Brain microvascular endothelial cell (primary cell): ENCODE results near the gene CRAT.
A peak's percentile ranks its signal among the peaks of the same experiment; 100 is the strongest.

Experiments used
- DNase-seq: peaks from one replicate; pipeline ENCODE4 v3.0.0-alpha.2; 2020
- H3K27ac ChIP-seq: fragments of 250-450 bp; sonication (Bioruptor Pico); 2 replicates; pipeline ENCODE4 v1.5.1; 2020; ENCODE audit warnings: mild to moderate bottlenecking, moderate library complexity
- H3K27me3 ChIP-seq: fragments of 250-450 bp; sonication (Bioruptor Pico); replicated peaks from 2 replicates; pipeline ENCODE4 v1.5.1; 2020; ENCODE audit warnings: mild to moderate bottlenecking
- H3K36me3 ChIP-seq: fragments of 250-450 bp; sonication (Bioruptor Pico); replicated peaks from 2 replicates; pipeline ENCODE4 v1.5.1; 2020; ENCODE audit warnings: mild to moderate bottlenecking
- H3K4me3 ChIP-seq: 2 replicates; pipeline ENCODE4 v1.5.1; 2011; ENCODE audit warnings: low read depth, mild to moderate bottlenecking, control low read depth, low read length, moderate library complexity
- CTCF ChIP-seq: IDR thresholded peaks from 2 replicates; pipeline ENCODE4 v1.5.1; 2011; ENCODE audit warnings: low read depth, mild to moderate bottlenecking, moderate library complexity, low read length, control low read depth, inconsistent platforms; ENCODE audit errors: missing control alignments
- in situ Hi-C: cut with HindIII; loops from 2 replicates; pipeline ENCODE4 v1.10.0; 2017; ENCODE audit warnings: low sequenced_read_pairs, low pct_ligation_motif_present

The CRAT gene

DNA sequence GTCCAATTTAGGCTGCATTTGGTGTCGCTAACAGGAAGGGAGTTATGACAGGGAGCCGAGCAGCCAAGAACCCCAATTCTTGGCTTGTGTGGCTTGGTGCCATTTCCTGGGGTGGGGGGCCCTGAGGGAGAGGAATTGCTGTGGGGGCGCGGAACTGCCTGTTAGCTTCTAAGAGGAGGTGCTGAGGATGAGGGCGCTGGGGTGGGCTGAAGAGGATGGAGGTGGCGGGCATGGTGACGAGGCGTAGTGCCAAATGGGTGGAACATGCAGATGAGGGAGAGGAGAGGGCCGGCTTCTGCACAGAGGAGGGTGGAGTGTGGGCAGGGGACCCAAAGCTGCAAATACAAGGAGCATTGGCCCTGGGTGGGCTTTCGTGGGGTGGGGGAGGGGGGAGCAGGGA is 39.5 kb upstream of the CRAT start:
- in situ Hi-C loops = loop anchor here (25.0 kb wide), 1 partner anchor 187 kb away; no protein-coding TSS in a partner anchor
- H3K4me3 ChIP-seq = no peak overlapping the region
- no peak for TF ChIP-seq CTCF
- DNase-seq = no peak
- H3K27ac ChIP-seq = no peak overlapping the region
- H3K36me3 ChIP-seq = peaks cover 13% of the 10 kb centered on the region
- H3K27me3 ChIP-seq = no peaks in the 10 kb centered on the region

DNA sequence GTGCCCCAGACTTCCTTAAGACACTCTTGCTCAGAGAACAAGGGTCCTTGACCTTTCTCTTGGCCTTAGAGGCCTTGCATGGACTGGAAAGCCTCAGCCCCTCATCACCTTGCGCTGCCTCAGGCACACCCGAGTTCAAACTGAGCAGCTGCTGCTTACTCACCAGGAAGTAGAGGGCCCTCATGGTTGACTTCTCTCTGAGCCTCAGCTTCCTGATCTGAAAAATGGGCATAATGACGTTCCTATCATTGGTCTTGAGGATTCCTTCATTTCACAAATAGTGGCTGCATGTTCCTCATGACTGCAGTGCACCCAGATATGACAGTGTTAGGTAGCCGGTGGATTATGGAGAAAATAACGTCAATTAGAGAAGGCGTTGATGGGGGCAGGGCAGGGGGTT is 38.8 kb upstream of the CRAT start:
- TF ChIP-seq CTCF = no peak
- Histone ChIP-seq H3K36me3 (peaks cover 12% of the 10 kb centered on the region), H3K4me3 (no peak overlapping the region), H3K27me3 (no peaks in the 10 kb centered on the region), H3K27ac (no peak overlapping the region)
- DNase-seq = no peak
- in situ Hi-C loops = no loop called here

DNA sequence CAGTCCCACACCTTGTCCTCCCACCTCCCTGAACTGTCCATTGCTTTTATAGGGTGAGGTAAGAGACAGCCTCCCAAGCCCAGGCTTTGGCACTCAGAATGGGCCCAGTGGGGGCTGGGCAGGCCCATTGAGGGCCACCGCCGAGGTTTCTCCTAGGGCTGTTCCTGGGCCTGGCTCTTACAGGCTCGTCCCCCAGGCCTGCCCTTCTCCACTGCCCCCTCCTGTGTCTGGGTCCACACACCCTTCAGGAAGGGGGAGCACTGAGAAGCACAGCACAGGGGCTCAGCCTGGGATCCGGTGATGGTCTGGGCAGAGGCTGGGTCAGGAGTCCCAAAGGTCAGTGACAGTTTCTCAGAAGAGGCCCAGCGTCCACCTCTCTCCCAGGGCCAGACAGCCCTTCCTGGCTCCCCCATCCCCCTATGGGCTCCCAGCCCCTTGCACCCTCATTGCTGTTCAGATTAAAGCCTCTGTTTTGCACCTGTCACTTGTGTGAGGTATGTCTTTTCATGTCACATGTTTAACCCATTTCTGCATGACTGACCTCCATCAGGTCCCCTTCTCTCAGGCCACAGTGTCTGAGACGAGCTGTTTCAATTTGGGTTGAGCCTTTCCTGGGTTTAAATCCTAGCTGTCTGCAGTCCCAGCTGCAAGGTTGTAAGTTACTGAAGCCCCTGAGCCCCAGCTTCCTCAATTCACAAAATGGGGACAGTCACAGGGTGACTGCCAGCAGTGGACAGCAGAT is 38.0 kb upstream of the CRAT start:
- Histone ChIP-seq H3K27ac (no peak overlapping the region), H3K36me3 (peaks cover 18% of the 10 kb centered on the region), H3K27me3 (no peaks in the 10 kb centered on the region), H3K4me3 (no peak overlapping the region)
- no peak for DNase-seq
- no peak for TF ChIP-seq CTCF
- in situ Hi-C loops = no loop called here

DNA sequence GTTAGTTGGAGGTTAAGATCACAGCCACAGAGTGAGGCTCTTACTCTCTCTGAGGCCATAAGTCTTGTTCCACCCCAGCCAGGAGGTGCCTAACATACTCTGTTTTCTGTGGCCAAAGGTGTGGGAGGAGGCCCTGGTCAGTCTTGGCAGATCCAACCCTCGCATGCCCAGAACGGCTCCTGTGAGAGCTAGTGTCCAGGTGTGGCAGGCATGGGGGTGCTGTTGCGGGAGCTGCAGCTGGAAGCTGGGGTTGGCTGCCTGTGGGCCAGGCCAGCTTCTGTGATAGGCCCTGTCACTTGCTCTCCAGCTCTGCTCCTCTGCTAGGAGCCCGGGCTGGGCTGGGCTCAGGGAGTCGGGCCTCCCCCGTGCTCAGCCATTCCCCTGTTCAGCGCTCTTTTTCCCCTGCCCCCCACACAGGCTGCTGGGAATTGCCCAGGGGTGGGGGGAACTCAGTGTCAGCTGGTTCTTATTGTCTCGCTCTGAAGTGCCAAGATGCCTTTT is 35.9 kb upstream of the CRAT start:
- Histone ChIP-seq H3K36me3 (peaks cover 21% of the 10 kb centered on the region), H3K27ac (peak overlapping the region; percentile 77), H3K4me3 (no peak overlapping the region), H3K27me3 (no peaks in the 10 kb centered on the region)
- no peak for DNase-seq
- in situ Hi-C loops = no loop called here
- TF ChIP-seq CTCF = no peak

GRCh38 chr9:129145841-129146292 is 35.3 kb upstream of the CRAT start:
- TF ChIP-seq CTCF = peak; percentile 21
- peak overlapping the region; percentile 77 for H3K27ac ChIP-seq
- in situ Hi-C loops = no loop called here
- H3K27me3 ChIP-seq = no peaks in the 10 kb centered on the region
- peak; percentile 80 for DNase-seq
- H3K4me3 ChIP-seq = no peak overlapping the region
- H3K36me3 ChIP-seq = peaks cover 20% of the 10 kb centered on the region
